GM23338 (cell line): ENCODE measurements around the gene NUP153. TPM values are rescaled to one million over a fixed set of nuclear protein-coding genes. Genes with fewer than 3 reads are reported as not detected.

ENCODE experiments used
- ATAC-seq: fragments of 200-7000 bp; cut with Tn5 transposase; 3 replicates; pipeline ENCODE4 v1.9.1; 2020
- DNase-seq: peaks from one replicate; pipeline ENCODE4 v3.0.0-alpha.2; 2015; ENCODE audit warnings: low spot score
- H2AFZ ChIP-seq: fragments of 200-600 bp; sonication (generic); 2 replicates; pipeline ENCODE4 v1.8.0; 2016; ENCODE audit warnings: antibody characterized with exemption, mild to moderate bottlenecking, moderate library complexity
- H3F3A ChIP-seq: fragments of 200-600 bp; sonication (generic); replicated peaks from 2 replicates; pipeline ENCODE4 v1.8.0; 2017; ENCODE audit warnings: antibody characterized with exemption, mixed run types, low read depth
- H3K27ac ChIP-seq: fragments of 200-600 bp; sonication (generic); 2 replicates; pipeline ENCODE4 v1.6.1; 2016; ENCODE audit warnings: low read depth
- H3K27me3 ChIP-seq: fragments of 200-600 bp; sonication (generic); 2 replicates; pipeline ENCODE4 v1.8.0; 2016; ENCODE audit warnings: mild to moderate bottlenecking, mixed run types, moderate library complexity; ENCODE audit not compliant: insufficient read depth
- H3K36me3 ChIP-seq: fragments of 200-600 bp; sonication (generic); 2 replicates; pipeline ENCODE4 v1.8.0; 2016; ENCODE audit warnings: mild to moderate bottlenecking; ENCODE audit not compliant: insufficient read depth
- H3K4me1 ChIP-seq: fragments of 200-600 bp; sonication (generic); 2 replicates; pipeline ENCODE4 v1.8.0; 2016; ENCODE audit warnings: mild to moderate bottlenecking, moderate library complexity; ENCODE audit not compliant: insufficient read depth
- H3K4me2 ChIP-seq: fragments of 200-600 bp; sonication (generic); 2 replicates; pipeline ENCODE4 v1.7.1; 2017; ENCODE audit warnings: mixed run types
- H3K4me3 ChIP-seq: fragments of 200-600 bp; sonication (generic); 2 replicates; pipeline ENCODE4 v1.6.1; 2016; ENCODE audit warnings: mixed run types
- H3K79me2 ChIP-seq: fragments of 200-600 bp; sonication (generic); replicated peaks from 2 replicates; pipeline ENCODE4 v1.8.0; 2017; ENCODE audit warnings: mild to moderate bottlenecking; ENCODE audit not compliant: insufficient read depth
- H3K9me2 ChIP-seq: fragments of 200-600 bp; sonication (generic); 2 replicates; pipeline ENCODE4 v1.8.0; 2017; ENCODE audit not compliant: insufficient read depth
- H4K20me1 ChIP-seq: fragments of 200-600 bp; sonication (generic); replicated peaks from 2 replicates; pipeline ENCODE4 v1.8.0; 2017; ENCODE audit warnings: mild to moderate bottlenecking; ENCODE audit not compliant: insufficient read depth
- H3K27ac Mint-ChIP-seq: 2 replicates; pipeline ENCODE4 v1.8.0; 2020; ENCODE audit warnings: inconsistent platforms, mild to moderate bottlenecking, moderate library complexity, mixed read lengths
- H3K27me3 Mint-ChIP-seq: 3 replicates; pipeline ENCODE4 v1.8.0; 2022; ENCODE audit warnings: low read depth, mild to moderate bottlenecking, moderate library complexity, mixed read lengths, inconsistent platforms; ENCODE audit not compliant: insufficient read depth, poor library complexity
- H3K36me3 Mint-ChIP-seq: 3 replicates; pipeline ENCODE4 v1.8.0; 2021; ENCODE audit warnings: low read depth, mild to moderate bottlenecking, inconsistent platforms, moderate library complexity, mixed read lengths
- H3K4me1 Mint-ChIP-seq: 3 replicates; pipeline ENCODE4 v1.8.0; 2020; ENCODE audit warnings: mild to moderate bottlenecking, inconsistent platforms, mixed read lengths
- H3K4me3 Mint-ChIP-seq: 3 replicates; pipeline ENCODE4 v1.8.0; 2021; ENCODE audit warnings: moderate library complexity, mild to moderate bottlenecking, inconsistent platforms, mixed read lengths
- H3K9me3 Mint-ChIP-seq: 3 replicates; pipeline ENCODE4 v1.8.0; 2020; ENCODE audit warnings: moderate library complexity, mild to moderate bottlenecking, inconsistent platforms, mixed read lengths
- EZH2 ChIP-seq: fragments of 200-600 bp; sonication (generic); IDR thresholded peaks from one replicate; pipeline ENCODE4 v1.8.0; 2017; ENCODE audit warnings: antibody characterized with exemption, mild to moderate bottlenecking, low read depth; ENCODE audit not compliant: unreplicated experiment
- NANOG ChIP-seq: IDR thresholded peaks from 2 replicates; pipeline ENCODE4 v1.6.1; 2016; ENCODE audit warnings: antibody characterized with exemption, borderline replicate concordance
- ZNF331 ChIP-seq: fragments of 250-450 bp; sonication (Bioruptor Pico); IDR thresholded peaks from 2 replicates; pipeline ENCODE4 v1.5.0; 2020; ENCODE audit warnings: low read depth, mild to moderate bottlenecking, moderate library complexity
- polyA plus RNA-seq: library from polyadenylated mRNA; unstranded; fragments of >200 nt; fragmentation: Nextera tagmentation; extraction: Ambion mirVana; gene quantifications from 2 replicates; pipeline ENCODE4 v1.2.1, GENCODE V29; 2016
- total RNA-seq: library from RNA; depleted of rRNA; stranded (reverse); fragments of >200 nt; shearing (Covaris generic); gene quantifications from 2 replicates; pipeline ENCODE4 v1.2.3, GENCODE V29; 2014
- TF ChIP-seq, protein P1 (sequence below): fragments of 250-450 bp; sonication (Bioruptor Pico); IDR thresholded peaks from 2 replicates; pipeline ENCODE4 v1.5.0; 2020; ENCODE audit warnings: mild to moderate bottlenecking, moderate library complexity
- TF ChIP-seq, protein P2 (sequence below), 2 experiments: fragments of 200-600 bp in 1 of 2; sonication (generic) in 1 of 2; conservative IDR thresholded peaks; 2 replicates each; pipeline versions ENCODE4 v1.5.1 to v1.6.1; 2016 to 2017; ENCODE audit warnings: antibody characterized with exemption in 2 of 2, low read depth in 2 of 2, mild to moderate bottlenecking in 2 of 2, moderate library complexity in 1 of 2
- TF ChIP-seq, protein P3 (sequence below): IDR thresholded peaks from 2 replicates; pipeline ENCODE4 v1.6.1; 2016; ENCODE audit warnings: antibody characterized with exemption

The NUP153 gene
- total and polyA plus RNA-seq, 2 experiments from 2014 or later: 23.8 to 88.4 TPM

DNA sequence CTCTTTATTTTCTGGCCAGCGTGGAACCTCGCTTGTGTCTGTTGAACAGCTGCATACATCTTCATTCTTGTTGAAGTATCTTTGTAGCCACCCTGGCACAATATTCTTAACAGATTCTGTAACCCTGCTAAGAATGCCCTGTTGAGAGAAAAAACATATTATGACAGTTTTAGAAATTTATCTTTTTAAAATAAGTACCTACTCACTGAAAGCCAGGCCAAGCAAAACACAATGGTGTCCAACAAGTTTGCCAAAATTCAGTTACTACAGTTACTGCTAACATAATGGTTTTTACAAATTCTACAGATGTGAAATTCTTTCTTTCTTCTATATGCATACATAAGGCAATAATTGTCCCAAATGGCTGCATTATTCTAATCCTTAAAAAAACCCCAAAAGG lies 18.2 kb downstream of the NUP153 start (continued):
- TF ChIP-seq, protein P1, sequence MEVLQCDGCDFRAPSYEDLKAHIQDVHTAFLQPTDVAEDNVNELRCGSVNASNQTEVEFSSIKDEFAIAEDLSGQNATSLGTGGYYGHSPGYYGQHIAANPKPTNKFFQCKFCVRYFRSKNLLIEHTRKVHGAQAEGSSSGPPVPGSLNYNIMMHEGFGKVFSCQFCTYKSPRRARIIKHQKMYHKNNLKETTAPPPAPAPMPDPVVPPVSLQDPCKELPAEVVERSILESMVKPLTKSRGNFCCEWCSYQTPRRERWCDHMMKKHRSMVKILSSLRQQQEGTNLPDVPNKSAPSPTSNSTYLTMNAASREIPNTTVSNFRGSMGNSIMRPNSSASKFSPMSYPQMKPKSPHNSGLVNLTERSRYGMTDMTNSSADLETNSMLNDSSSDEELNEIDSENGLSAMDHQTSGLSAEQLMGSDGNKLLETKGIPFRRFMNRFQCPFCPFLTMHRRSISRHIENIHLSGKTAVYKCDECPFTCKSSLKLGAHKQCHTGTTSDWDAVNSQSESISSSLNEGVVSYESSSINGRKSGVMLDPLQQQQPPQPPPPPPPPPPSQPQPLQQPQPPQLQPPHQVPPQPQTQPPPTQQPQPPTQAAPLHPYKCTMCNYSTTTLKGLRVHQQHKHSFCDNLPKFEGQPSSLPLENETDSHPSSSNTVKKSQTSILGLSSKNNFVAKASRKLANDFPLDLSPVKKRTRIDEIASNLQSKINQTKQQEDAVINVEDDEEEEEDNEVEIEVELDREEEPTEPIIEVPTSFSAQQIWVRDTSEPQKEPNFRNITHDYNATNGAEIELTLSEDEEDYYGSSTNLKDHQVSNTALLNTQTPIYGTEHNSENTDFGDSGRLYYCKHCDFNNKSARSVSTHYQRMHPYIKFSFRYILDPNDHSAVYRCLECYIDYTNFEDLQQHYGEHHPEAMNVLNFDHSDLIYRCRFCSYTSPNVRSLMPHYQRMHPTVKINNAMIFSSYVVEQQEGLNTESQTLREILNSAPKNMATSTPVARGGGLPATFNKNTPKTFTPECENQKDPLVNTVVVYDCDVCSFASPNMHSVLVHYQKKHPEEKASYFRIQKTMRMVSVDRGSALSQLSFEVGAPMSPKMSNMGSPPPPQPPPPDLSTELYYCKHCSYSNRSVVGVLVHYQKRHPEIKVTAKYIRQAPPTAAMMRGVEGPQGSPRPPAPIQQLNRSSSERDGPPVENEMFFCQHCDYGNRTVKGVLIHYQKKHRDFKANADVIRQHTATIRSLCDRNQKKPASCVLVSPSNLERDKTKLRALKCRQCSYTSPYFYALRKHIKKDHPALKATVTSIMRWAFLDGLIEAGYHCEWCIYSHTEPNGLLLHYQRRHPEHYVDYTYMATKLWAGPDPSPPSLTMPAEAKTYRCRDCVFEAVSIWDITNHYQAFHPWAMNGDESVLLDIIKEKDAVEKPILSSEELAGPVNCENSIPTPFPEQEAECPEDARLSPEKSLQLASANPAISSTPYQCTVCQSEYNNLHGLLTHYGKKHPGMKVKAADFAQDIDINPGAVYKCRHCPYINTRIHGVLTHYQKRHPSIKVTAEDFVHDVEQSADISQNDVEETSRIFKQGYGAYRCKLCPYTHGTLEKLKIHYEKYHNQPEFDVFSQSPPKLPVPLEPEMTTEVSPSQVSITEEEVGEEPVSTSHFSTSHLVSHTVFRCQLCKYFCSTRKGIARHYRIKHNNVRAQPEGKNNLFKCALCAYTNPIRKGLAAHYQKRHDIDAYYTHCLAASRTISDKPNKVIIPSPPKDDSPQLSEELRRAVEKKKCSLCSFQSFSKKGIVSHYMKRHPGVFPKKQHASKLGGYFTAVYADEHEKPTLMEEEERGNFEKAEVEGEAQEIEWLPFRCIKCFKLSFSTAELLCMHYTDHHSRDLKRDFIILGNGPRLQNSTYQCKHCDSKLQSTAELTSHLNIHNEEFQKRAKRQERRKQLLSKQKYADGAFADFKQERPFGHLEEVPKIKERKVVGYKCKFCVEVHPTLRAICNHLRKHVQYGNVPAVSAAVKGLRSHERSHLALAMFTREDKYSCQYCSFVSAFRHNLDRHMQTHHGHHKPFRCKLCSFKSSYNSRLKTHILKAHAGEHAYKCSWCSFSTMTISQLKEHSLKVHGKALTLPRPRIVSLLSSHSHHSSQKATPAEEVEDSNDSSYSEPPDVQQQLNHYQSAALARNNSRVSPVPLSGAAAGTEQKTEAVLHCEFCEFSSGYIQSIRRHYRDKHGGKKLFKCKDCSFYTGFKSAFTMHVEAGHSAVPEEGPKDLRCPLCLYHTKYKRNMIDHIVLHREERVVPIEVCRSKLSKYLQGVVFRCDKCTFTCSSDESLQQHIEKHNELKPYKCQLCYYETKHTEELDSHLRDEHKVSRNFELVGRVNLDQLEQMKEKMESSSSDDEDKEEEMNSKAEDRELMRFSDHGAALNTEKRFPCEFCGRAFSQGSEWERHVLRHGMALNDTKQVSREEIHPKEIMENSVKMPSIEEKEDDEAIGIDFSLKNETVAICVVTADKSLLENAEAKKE (CRISPR knock-in tag): no peak
- TF ChIP-seq NANOG: no peak

DNA sequence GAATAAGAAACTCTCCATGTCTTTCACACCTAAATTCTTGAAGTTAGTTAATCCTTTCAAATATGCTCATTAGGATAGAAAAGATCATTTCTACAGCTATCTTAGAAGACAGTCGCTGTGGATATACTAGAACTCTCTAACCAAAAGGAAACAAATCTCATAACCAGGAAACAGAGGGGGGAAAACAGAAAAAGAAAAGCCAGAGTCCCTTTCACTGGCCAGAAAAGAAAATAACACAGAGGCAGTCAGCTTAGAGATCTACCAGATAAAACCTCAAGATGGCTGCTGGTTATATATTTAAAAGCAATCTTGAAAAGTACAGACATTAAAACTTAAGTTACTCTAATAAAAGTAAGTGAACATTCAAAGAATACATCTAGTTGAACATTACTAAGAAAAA lies 19.6 kb downstream of the NUP153 start:
- H2AFZ ChIP-seq: no peak overlapping the region
- no peaks in the 10 kb centered on the region for H3K9me2 ChIP-seq
- H3K27me3 ChIP-seq: no peaks in the 10 kb centered on the region
- no peak overlapping the region for H3K4me3 ChIP-seq
- Mint-ChIP-seq H3K27me3 (no peaks in the 10 kb centered on the region), H3K27ac (no peak overlapping the region), H3K9me3 (no peaks in the 10 kb centered on the region), H3K4me3 (no peak overlapping the region), H3K4me1 (peaks cover 19% of the 10 kb centered on the region), H3K36me3 (peaks cover 60% of the 10 kb centered on the region)
- no peak for DNase-seq
- no peak for ATAC-seq
- no peak overlapping the region for H3K4me2 ChIP-seq
- peaks cover 99% of the 10 kb centered on the region for H3K79me2 ChIP-seq
- H4K20me1 ChIP-seq: peaks cover 47% of the 10 kb centered on the region
- H3K27ac ChIP-seq: no peak overlapping the region
- peaks cover 18% of the 10 kb centered on the region for H3K4me1 ChIP-seq
- no peaks in the 10 kb centered on the region; the same call in 1 of the 2 replicates for H3K36me3 ChIP-seq
- no peaks in the 10 kb centered on the region for H3F3A ChIP-seq
- TF ChIP-seq NANOG (no peak), ZNF331 (CRISPR knock-in tag) (no peak), EZH2 (no peak)
- TF ChIP-seq, protein P1 (CRISPR knock-in tag): no peak
- TF ChIP-seq, protein P2, sequence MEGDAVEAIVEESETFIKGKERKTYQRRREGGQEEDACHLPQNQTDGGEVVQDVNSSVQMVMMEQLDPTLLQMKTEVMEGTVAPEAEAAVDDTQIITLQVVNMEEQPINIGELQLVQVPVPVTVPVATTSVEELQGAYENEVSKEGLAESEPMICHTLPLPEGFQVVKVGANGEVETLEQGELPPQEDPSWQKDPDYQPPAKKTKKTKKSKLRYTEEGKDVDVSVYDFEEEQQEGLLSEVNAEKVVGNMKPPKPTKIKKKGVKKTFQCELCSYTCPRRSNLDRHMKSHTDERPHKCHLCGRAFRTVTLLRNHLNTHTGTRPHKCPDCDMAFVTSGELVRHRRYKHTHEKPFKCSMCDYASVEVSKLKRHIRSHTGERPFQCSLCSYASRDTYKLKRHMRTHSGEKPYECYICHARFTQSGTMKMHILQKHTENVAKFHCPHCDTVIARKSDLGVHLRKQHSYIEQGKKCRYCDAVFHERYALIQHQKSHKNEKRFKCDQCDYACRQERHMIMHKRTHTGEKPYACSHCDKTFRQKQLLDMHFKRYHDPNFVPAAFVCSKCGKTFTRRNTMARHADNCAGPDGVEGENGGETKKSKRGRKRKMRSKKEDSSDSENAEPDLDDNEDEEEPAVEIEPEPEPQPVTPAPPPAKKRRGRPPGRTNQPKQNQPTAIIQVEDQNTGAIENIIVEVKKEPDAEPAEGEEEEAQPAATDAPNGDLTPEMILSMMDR (conservative IDR thresholded peaks at IDR 0.05; ENCODE audit: low read depth in 2 of 2): no peak
- TF ChIP-seq, protein P3, sequence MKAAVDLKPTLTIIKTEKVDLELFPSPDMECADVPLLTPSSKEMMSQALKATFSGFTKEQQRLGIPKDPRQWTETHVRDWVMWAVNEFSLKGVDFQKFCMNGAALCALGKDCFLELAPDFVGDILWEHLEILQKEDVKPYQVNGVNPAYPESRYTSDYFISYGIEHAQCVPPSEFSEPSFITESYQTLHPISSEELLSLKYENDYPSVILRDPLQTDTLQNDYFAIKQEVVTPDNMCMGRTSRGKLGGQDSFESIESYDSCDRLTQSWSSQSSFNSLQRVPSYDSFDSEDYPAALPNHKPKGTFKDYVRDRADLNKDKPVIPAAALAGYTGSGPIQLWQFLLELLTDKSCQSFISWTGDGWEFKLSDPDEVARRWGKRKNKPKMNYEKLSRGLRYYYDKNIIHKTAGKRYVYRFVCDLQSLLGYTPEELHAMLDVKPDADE: no peak
